Urothelium cell line (cell line): ENCODE measurements around the gene RIBC2.
"Not testable (repeated sequence)": the region's sequence is repeated elsewhere in the genome, so short reads cannot be mapped to it uniquely, and the experiment has no call there.

Experiments used
- DNase-seq: peaks from one replicate; pipeline ENCODE4 v3.0.0; 2011; ENCODE audit warnings: low spot score, mixed read lengths
- FAIRE-seq: peaks from 2 replicates; lab custom pipeline; 2011; peaks lifted over from hg19 to GRCh38; lab: Jason Lieb, UNC

The RIBC2 gene

GRCh38 chr22:45413368-45414211 lies at the start of gene RIBC2, which contains the start of gene SMC1B:
RIBC2 (plus strand) TSS chr22:45413693; CDS start chr22:45413887, 194 bp downstream.
SMC1B (minus strand) TSS chr22:45413599; CDS start chr22:45413567, 32 bp downstream.
- no peak for FAIRE-seq

GRCh38 chr22:45366713-45367112 lies 46.8 kb upstream of the RIBC2 start:
- FAIRE-seq (no peak), DNase-seq (no peak)

More at GRCh38 chr22:45413368-45414211, at the start of gene RIBC2, which contains the start of gene SMC1B:
- no peak for DNase-seq

GRCh38 chr22:45373592-45373991 lies 39.9 kb upstream of the RIBC2 start:
- not testable (repeated sequence) for FAIRE-seq, DNase-seq

GRCh38 chr22:45376009-45376408 lies 37.5 kb upstream of the RIBC2 start:
- no peak for DNase-seq
- no peak for FAIRE-seq

- FAIRE-seq (no peak), DNase-seq (no peak)
Observed at GRCh38 chr22:45376703-45377102, 36.8 kb upstream of the RIBC2 start.

GRCh38 chr22:45381348-45381747 lies 32.1 kb upstream of the RIBC2 start:
- FAIRE-seq (no peak), DNase-seq (no peak)

GRCh38 chr22:45389546-45389945 lies 23.9 kb upstream of the RIBC2 start:
- FAIRE-seq = no peak

GRCh38 chr22:45397806-45398205 lies 15.7 kb upstream of the RIBC2 start:
- no peak for DNase-seq
- FAIRE-seq = peak; percentile 44

More at GRCh38 chr22:45389546-45389945, 23.9 kb upstream of the RIBC2 start:
- DNase-seq = no peak

- DNase-seq (no peak), FAIRE-seq (no peak)
Observed at GRCh38 chr22:45398214-45398613, 15.3 kb upstream of the RIBC2 start.

- no peak for FAIRE-seq
- DNase-seq = no peak
Observed at GRCh38 chr22:45399712-45400445, 13.6 kb upstream of the RIBC2 start.

- no peak for DNase-seq
- FAIRE-seq = no peak
Observed at GRCh38 chr22:45402466-45402985, 11.0 kb upstream of the RIBC2 start.

- no peak for DNase-seq
- no peak for FAIRE-seq
Observed at GRCh38 chr22:45407793-45408192, 5.7 kb upstream of the RIBC2 start.

GRCh38 chr22:45413013-45413367 lies 503 bp upstream of the RIBC2 start:
- FAIRE-seq = no peak
- no peak for DNase-seq

GRCh38 chr22:45418056-45418769 lies 4.7 kb downstream of the RIBC2 start:
- FAIRE-seq (no peak), DNase-seq (no peak)

GRCh38 chr22:45418770-45419138 lies 5.3 kb downstream of the RIBC2 start:
- FAIRE-seq (no peak), DNase-seq (no peak)

GRCh38 chr22:45420011-45420410 lies 6.5 kb downstream of the RIBC2 start:
- DNase-seq (no peak), FAIRE-seq (no peak)

- FAIRE-seq = no peak
- DNase-seq = no peak
Observed at GRCh38 chr22:45420539-45420938, 7.0 kb downstream of the RIBC2 start.

GRCh38 chr22:45421349-45422055 lies 8.0 kb downstream of the RIBC2 start:
- FAIRE-seq = no peak

GRCh38 chr22:45422237-45422983 lies 8.9 kb downstream of the RIBC2 start:
- FAIRE-seq = no peak
- DNase-seq = no peak

More at GRCh38 chr22:45421349-45422055, 8.0 kb downstream of the RIBC2 start:
- DNase-seq = no peak

GRCh38 chr22:45423524-45423923 lies 10.0 kb downstream of the RIBC2 start:
- no peak for DNase-seq
- FAIRE-seq = no peak
